Dermis microvascular lymphatic vessel endothelial cell (primary cell): ENCODE results near the gene CCM2. TPM values are rescaled to one million over a fixed set of nuclear protein-coding genes. Genes with fewer than 3 reads are reported as not detected.
"Not testable (repeated sequence)": the region's sequence is repeated elsewhere in the genome, so short reads cannot be mapped to it uniquely, and the experiment has no call there.

Source experiments
- DNase-seq, 2 donors: peaks; one replicate each; pipeline versions ENCODE4 v3.0.0 to v3.0.0-alpha.2; 2010; ENCODE audit warnings: low read depth in 2 of 2
- total RNA-seq: library from RNA; depleted of rRNA; stranded (reverse); fragments of >200 nt; gene quantifications from 2 replicates; pipeline ENCODE4 v1.2.1, GENCODE V29; 2014

Gene CCM2
- total RNA-seq, 1 donor from 2014 or later, result 44.4 TPM

DNA sequence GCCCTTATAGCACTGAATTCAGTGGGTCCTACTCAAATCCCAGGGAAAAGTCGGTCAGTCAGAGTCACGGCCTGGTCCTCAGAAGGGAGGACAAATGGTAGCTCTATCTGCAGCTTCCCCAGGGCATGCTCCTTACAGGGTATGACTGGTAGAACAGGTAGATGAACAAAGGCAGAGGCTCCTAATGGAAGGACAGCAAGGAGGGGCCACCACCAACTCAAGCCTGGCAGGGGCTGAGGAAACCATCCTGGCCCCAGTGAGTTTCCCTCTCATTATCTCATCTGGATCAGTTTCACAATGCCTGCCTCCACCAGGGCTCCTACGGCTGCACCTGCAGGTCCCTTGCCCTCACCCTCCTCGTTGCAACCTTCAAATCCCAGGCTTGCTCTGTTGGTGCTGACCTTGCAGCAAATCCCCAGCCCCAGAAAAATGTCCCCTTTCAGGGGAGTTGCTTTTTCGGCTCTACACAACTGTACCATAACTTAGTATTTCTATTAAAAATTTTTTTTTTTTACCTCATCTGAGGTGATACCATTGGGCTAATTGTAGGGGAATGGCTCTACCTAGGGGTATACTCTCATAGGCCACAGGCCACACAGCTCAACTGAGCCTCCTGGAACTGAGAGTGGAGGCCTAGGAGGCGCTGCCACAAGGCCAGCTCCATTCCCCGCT lies 18.8 kb upstream of the CCM2 start:
- no peak for DNase-seq

DNA sequence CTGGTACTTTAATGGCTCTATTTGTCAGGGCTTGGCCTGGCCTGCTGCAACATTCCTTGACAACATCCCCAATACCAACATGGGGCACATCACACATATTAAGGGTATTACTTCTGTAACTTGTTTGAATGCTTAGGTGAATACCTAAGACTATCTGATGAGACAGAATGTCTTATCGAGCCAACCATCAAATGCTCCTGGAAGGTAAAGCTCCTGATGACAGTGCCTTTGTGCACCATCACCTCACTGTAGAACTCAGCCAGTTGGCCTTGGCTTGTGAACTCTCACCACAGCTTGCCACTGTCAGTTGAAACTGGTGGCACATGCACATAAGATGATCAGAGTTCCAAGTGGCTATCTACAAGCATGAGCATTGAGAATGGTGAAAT lies 17.5 kb upstream of the CCM2 start:
- DNase-seq, result no peak

DNA sequence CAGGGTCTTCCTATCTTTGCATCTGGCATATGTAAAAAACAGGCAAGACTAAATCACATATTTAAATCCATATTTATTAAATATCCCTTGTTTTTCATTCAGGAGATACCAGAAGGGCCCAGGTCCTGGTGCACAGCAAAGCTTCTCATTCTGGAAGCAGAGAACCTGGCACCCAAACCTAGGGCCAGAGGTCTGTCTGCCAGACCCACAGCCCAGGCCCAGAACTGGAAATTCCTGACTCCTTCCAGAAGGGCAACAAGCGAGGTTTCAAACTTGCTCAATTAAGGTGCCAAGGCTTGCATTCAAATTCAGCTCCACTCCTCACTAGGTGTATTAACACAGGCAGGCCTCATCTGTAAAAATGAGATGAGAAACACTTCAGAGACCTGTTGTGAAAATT lies 17.0 kb upstream of the CCM2 start:
- DNase-seq, result no peak

DNA sequence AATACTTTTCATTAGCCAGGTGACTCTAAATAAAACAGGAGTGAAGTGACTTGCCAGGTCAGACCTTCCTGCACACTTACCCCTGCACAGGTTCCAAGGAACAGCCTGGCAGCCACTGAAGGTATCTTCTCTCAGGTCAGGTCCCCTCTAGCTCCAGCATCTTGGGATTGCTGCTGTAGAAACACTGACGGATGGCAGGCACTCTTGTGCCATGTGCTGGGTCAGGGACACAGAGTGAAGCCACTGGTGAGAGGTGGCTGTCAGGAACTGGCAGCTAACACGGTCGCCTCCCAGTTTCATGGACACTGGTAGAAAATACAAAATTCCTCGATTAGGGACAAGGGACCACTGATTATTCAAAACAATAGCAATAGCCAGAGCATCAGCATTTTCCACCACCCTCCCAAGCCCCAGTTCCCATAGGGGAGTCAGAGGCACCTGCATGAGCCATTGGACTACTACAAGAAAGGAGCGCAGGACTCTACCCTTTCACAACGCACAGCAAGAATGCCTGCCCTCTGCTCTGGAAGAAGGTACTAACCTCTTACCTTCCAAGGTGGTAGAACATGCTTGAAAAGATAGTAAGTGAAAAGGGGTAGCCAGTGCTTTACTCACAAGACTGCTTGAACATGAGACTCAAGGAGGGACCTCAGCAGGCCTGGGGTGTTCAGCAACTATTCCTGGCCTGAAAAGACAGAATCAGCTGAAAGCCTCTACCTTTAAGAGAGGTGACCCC lies 16.1 kb upstream of the CCM2 start:
- DNase-seq, result no peak

DNA sequence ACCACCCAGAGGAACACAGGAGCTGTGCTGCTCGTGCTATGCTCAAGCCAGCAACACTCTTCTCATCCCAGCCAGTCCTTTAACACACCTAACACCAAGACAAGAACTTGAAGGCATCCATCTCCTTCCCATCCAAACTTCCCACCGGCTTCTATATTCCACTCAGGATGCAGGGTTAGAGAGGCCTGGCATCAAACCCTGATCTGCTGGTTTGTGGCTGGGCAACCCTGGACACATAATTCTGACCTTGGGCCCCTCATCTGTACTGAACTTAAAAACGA lies 15.6 kb upstream of the CCM2 start:
- DNase-seq, result no peak

DNA sequence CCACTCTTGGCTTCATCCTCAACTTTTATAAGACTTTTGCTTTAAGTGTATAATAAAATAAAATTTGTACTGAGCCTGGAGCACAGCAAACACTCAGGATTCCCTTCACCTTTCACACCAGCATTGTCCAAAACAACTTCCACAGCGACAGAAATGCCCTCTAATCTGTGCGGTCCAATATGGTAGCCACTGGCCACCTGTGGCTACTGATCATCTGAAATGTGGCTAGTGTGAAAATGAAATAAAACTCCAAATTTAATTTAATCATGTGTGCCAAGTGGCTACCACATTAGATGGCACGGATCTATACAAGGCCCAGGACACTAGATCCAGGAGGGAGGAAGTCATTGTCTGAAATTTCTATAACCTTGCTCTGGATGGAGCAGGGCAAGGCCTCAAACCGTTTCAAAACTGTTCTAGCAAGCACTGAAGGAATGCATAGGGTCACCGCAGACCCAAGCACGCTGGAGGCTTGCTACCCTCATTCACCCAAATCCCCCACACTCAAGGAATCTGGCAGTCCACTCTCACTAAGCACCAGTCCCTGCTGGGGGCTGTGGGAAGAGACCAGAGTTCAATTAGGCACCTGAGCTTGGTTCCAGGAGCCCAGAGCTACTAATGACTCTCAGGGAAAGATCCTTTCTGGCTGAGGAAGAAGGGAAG lies 14.8 kb upstream of the CCM2 start:
- DNase-seq, result no peak

DNA sequence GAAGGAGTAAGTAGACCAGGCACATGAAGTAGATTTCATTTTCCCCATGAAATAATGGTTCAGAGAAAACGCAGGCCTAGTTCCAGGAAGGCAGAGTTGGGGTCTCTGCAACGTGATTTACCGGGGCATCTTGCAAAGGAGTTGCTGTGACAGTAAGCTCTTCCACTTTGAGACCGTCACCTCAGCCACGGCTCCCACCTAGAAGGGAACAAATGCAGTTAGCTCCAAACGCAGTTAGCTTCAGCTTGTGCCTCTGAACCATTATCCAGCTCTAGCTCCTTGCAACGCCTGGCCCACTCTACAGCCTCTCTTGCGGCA lies 14.1 kb upstream of the CCM2 start:
- DNase-seq, result no peak

DNA sequence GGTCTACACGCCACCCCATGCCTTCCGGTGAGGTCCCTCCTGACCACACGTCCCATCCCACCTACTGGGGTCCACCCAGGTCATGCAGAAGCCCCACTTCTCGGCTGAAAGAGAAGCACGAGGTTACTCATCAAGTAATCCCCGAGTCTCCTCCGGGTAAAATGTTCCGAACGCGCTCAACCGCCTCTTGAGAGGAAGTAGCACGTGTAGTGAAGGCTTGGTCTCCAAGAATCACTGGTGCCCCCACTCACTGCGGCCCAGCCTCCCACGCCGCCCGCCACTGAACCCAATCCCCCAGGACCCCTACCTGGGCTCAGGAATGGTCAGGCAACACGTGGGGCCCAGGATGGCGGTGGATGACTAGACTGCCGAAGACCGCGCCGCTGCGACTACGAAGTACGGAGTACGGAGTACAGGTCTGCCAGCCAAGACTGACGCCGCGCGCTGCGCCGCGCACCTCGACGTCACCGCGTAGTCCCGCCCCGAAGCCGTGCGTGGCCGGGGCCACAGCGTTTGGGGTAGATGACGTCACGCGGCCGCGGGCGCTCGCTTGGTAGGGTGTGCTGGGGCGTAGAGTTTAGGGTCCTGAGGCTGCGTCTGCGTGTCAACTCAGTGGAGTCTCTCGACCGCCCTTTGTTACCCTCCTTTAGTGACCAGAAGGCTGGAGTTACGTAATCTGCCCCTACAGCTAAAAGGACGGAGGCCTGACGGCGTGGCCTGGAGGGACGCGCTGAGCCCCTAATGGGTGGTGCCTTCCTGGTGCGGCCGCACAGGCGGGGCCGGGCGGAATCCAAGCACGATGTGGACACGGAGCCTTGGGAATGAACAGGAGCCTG lies 13.6 kb upstream of the CCM2 start:
- peak; percentile 87 to 96 for DNase-seq

DNA sequence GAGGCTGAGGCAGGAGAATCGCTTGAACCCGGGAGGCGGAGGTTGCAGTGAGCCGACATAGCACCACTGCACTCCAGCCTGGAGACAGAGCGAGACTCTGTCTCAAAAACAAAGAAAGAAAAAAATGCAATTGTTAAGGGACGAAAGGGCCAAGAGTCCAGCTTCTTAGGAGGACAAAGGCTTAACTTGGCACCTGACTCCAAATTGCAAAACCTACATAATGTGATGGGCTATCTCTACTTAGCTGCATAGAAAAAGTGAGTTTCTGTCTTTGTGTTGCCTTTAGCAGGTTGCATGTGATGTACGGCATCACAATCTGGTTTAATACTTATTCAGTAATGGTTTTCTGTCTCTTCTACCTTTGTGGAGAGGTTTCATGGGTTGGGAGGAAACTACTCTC lies 12.5 kb upstream of the CCM2 start:
- no peak for DNase-seq

DNA sequence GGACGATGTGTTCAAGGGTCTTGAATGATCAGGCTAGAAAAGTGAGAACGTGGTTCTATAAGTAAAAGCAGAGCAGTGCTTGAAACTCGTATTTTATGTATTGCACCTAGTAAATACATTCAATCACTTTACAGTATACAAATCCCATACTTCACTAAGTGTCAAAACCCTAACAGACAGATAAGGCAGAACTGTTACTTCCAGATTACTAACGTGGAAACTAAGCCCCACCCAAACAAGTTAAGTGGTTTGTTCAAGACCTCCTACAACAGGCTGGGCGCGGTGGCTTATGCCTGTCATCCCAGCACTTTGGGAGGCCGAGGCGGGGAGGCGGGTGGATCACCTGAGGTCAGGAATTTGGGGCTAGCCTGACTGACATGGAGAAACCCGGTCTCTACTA lies 12.0 kb upstream of the CCM2 start:
- no peak for DNase-seq

DNA sequence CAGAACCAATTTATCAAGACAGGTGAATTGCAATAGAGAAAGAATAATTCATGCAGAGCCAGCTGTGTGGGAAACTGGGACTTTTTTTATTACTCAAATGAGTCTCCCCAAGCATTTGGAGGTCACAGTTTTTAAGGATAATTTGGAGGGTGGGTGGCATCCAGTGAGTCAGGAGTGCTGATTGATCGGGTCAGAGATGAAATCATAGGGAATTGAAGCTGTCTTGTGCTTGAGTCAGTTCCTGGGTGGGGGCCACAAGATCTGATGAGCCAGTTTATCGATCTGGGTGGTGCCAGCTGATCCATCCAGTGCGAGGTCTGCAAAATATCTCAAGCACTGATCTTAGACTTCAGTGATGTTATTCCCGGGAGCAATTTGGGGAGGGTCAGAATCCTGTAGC lies 11.3 kb upstream of the CCM2 start:
- DNase-seq, result no peak

DNA sequence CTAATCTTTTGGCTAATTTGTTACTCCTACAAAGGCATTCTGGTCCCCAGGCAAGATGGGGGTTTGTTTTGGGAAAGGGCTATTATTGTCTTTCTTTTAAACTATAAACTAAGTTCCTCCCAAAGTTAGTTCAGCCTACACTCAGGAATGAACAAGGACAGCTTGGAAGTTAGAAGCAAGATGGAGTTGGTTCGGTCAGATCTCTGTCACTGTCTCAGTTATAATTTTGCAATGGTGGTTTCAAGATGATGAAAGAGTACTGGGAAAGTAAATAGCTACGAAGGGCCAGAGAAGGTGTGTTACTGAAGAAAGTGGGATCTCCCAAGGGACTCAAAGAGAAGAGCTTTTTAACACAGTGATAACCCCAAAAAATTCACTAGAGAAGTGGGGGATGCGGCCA lies 10.9 kb upstream of the CCM2 start:
- no peak for DNase-seq

DNA sequence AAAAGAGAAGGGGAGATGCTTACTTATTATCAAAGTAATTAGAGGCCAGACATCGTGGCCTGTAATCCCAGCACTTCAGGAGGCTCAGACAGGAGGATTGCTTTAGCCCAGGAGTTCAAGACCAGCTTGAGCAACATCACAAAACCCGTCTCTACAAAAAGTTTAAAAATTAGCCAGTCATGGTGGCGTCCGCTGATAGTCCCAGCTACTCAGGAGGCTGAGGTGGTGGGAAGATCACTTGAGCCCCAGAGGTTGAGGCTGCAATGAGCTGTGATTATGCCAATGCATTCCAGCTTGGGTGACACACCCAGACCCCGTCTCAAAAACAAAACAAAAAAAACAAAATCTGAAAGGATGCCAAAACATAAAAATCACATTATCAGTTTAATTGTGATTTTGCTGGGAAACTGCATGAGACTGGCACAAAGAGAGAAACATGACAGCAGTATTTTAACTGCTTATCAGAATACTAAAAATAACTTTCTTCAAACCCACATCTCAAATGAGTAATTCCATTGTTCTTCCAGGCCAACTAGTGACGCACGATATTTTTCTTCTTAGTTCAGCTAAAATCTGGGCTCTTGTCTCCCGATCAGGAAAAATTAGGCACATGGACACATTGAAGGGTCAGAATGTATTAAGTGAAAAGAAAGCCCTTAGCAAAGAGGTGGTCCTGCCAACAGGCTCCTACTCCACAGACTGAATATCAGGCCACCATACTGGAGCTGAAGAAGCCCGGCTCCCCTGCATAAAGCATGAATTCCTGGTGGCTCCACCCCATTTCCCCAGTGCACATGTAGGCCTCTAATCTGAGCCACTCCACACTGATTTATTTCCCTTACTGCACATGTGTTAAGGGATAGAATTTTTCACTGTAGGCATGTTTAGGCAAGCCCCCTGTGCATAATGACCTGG lies 9.6 kb upstream of the CCM2 start:
- peak in 1 of 2 donors; percentile 85 for DNase-seq

DNA sequence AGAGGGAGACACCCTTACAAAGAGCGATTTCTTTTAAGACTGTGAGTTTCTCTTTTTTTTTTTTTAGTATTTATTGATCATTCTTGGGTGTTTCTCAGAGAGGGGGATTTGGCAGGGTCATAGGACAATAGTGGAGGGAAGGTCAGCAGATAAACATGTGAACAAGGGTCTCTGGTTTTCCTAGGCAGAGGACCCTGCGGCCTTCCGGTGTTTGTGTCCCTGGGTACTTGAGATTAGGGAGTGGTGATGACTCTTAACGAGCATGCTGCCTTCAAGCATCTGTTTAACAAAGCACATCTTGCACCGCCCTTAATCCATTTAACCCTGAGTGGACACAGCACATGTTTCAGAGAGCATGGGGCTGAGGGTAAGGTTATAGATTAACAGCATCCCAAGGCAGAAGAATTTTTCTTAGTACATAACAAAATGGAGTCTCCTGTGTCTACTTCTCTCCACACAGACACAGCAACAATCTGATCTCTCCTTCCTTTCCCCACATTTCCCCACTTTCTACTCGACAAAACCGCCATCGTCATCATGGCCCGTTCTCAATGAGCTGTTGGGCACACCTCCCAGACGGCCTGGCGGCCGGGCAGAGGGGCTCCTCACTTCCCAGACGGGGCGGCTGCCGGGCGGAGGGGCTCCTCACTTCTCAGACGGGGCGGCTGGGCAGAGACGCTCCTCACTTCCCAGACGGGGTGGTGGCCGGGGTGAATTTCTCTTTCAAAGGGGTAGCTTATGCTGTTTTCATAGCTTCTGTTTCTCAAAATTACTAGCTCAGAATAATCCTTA lies 7.8 kb upstream of the CCM2 start:
- DNase-seq, result not testable (repeated sequence)

DNA sequence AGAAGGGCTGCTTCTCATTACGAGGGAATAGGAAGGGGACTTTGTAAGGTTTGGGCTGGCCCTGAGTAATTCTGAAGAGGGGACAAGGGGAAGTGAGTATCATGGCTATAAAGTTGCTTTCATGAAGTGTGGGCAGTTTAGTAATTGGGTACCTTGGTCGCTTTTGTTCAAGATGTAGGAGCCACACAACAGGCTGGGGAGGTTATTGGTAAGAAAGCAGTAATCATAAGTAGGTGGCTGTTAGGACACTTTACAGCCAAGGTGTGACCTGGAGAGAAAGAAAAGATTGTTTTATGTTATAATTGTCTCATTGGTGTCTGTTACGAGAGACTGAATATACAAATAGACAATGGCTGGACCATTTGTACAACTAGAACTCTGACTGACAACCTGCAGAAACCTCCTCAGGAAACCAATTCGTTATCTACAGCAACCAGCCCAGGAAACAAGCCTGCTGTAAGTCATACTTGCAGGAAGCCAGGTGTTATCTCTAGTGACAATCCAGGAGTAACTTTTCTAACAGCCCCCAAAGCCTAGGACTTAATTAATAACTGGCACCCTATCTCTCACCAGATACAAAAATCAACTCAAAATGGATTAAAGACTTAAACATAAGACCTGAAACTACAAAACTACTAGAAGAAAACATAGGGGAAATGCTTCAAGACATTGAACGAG lies 5.0 kb upstream of the CCM2 start:
- peak in 1 of 2 donors; percentile 86 for DNase-seq

DNA sequence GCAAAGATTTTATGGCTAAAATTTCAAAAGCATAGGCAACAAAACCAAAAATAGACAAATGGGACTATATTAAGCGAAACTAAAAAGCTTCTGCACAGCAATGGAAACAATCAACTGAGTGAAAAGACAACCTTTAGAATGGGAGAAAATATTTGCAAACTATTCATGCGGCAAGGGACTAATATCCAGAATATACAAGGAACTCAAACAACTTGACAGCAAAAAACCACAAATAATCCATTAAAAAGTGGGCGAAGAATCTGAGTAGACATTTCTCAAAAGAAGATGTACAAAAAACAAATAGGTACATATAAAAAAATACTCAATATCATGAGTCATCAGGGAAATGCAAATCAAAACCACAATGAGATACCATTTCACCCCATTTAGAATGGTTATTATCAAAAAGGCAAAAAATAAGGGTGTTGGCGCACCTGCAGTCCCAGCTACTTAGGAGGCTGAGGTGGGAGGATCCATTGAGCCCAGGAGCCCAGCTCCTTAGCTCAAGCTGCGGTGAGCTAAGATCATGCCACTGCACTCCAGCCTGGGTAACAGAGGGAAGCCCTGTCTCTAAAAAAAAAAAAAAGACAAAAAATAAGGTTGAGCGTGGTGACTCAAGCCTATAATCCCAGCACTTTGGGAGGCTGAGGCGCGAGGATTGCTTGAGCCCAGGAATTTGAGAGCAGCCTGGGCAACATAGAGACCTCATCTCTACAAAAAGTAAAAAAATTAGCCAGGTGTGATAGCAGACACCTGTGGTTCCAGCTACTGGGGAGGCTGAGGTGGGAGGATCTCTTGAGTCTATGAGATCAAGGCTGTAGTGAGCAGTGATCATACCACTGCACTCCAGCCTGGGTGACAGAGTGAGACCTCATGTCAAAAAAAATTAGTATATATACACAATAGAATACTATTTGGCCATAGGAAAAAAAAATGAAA lies 4.2 kb upstream of the CCM2 start:
- no peak for DNase-seq

DNA sequence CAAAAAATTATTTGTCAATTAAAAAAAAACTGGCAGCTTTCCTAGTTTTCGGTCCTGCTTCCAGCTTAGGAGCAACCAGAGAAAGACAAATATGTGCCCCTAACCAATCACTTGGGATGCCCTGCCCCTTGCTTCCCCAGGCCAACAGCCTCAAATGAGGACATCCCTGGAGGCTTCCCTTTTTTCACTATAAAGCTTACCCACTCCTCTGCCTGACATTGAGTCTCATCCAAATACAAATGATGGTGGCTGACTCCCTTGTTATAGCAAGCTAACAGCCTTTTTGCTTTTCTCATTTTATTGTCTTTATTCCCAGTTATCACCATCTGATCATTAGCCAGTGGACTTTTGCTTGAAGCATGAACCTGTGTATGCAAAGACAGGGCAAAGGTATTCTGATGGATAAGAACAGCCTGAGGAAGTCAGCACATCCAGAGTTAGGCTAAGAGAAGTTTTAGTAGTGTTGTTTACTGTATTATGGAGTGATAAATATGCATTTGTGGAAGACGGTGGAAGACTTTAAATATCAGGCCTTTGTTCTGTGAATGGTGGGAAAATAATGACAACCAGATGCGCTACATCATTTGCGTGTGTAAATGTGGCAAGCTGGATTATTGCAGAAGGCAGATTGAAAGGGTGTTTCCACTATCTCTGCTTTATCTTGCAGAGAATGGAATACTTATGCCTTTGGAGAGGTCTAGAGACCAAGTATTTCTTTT lies 1.7 kb upstream of the CCM2 start:
- no peak for DNase-seq
